GM18861 (cell line): Measurements from ENCODE around the gene OR9G1.
"Not testable (repeated sequence)": the region's sequence is repeated elsewhere in the genome, so short reads cannot be mapped to it uniquely, and the experiment has no call there.

Source experiments
- ATAC-seq: cut with Tn5 transposase; IDR thresholded peaks from one replicate; pipeline ENCODE4 v1.9.1; 2021; ENCODE audit not compliant: unreplicated experiment

Gene OR9G1, protein sequence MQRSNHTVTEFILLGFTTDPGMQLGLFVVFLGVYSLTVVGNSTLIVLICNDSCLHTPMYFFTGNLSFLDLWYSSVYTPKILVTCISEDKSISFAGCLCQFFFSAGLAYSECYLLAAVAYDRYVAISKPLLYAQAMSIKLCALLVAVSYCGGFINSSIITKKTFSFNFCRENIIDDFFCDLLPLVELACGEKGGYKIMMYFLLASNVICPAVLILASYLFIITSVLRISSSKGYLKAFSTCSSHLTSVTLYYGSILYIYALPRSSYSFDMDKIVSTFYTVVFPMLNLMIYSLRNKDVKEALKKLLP

DNA sequence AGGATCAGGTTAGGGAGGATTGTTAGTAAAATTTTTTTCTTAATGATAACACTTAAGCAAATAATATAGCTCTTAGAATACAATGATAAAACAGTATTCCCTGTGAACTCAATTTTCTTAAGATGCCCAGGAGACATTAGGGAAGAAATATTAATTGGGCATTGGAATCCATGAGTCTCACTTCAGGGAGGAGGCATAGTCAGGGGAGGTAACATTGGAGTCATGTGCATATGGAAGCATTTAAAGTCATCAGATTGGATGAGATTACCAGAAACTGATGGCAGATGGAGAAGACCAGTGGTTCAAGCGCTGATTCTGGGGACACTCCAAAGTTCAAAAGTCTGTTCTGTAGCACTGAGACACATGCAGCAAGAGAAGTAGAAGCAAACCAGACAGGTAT is at the start of gene OR9G1:
OR9G1 (plus strand) TSS at position 301 of the 400 bp plus-strand sequence. CDS start 1,293 bp downstream, outside the sequence.
- no peak for ATAC-seq

- no peak for ATAC-seq
Measured at GRCh38 chr11:56659755-56660154, 39.1 kb upstream of the OR9G1 start.

GRCh38 chr11:56663386-56663785 is 35.5 kb upstream of the OR9G1 start, which contains the start of gene OR5AR1:
OR5AR1 (plus strand) TSS chr11:56663686; CDS start chr11:56663686, 0 bp downstream.
- ATAC-seq, result no peak

DNA sequence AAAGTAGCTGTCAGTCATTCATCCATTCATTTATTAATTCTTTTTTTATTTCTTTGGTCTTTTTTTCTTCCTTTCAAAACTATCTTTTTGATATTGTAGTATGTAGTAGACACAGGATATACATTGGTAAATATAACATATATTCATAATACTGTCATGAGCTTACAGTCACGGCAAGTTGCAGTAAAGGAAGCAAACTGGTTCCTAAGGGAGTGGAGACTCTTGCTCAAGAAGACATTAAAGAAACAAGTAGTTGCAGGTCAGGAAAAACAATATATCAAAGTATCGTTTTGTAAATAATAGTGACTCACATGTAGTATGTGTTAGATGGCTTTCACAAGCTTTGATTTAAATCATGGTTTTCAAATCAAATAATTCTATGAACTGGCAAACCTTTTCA is 27.9 kb upstream of the OR9G1 start:
- no peak for ATAC-seq

- no peak for ATAC-seq
Measured at GRCh38 chr11:56688554-56689100, 10.3 kb upstream of the OR9G1 start.

DNA sequence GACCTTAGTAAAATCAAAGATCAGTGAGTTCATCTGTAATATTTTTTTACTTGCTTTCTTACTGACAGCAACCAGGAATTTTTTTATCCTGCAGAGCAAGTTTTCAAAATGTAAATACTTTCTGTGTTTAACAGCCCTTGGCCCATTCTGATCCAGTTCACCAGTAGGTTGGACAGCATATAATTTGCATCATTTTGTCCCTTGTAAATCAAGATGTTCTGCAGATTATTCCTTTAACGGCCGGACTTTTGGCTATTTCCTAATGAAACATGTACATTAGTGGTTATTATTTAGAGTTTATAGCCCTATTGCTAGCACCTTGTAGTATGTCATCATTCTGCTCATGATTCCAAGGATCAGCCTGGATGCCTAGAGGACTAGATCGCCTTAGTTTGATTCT is 7.7 kb upstream of the OR9G1 start:
- not testable (repeated sequence) for ATAC-seq

DNA sequence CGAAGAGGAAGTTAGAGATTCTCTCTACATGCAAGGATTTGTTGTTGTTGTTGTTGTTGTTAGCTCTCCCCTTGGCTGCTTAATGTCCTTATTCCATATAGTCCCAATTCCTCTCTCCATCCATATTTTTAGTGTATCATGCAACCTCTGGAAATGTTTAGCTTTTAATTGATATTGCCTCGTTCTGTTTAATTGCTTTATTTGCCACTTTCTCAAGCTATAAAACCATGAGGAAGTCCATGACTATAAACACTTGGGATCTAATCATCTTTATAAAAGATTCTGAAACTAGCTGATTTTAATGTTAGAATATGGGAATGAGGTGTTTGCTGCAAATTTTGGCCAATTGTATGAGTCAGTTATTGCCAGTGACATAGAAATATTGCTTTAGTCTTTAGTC is 5.5 kb upstream of the OR9G1 start:
- no peak for ATAC-seq

DNA sequence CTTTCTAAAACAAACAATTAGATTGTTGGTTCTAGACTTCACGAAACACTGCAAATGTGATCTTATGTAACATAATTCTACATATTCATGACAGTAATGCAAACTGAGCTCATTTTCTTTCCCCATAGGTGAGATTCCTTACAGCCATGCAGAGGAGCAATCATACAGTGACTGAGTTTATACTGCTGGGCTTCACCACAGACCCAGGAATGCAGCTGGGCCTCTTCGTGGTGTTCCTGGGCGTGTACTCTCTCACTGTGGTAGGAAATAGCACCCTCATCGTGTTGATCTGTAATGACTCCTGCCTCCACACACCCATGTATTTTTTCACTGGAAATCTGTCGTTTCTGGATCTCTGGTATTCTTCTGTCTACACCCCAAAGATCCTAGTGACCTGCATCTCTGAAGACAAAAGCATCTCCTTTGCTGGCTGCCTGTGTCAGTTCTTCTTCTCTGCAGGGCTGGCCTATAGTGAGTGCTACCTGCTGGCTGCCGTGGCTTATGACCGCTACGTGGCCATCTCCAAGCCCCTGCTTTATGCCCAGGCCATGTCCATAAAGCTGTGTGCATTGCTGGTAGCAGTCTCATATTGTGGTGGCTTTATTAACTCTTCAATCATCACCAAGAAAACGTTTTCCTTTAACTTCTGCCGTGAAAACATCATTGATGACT is 1.5 kb downstream of the OR9G1 start:
- ATAC-seq, result no peak

DNA sequence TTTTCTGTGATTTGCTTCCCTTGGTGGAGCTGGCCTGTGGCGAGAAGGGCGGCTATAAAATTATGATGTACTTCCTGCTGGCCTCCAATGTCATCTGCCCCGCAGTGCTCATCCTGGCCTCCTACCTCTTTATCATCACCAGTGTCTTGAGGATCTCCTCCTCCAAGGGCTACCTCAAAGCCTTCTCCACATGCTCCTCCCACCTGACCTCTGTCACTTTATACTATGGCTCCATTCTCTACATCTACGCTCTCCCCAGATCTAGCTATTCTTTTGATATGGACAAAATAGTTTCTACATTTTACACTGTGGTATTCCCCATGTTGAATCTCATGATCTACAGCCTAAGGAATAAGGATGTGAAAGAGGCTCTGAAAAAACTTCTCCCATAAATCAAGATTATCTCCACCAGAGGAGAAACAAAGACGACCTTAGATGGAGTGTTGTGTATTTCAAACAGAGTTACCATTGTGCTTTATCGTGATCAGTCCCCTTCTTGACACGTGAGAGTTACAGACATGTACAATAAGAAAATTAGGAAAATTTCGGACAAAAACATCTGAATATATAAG is 2.1 kb downstream of the OR9G1 start:
- no peak for ATAC-seq

- ATAC-seq, result no peak
Measured at GRCh38 chr11:56705784-56706396, 7.0 kb downstream of the OR9G1 start.

DNA sequence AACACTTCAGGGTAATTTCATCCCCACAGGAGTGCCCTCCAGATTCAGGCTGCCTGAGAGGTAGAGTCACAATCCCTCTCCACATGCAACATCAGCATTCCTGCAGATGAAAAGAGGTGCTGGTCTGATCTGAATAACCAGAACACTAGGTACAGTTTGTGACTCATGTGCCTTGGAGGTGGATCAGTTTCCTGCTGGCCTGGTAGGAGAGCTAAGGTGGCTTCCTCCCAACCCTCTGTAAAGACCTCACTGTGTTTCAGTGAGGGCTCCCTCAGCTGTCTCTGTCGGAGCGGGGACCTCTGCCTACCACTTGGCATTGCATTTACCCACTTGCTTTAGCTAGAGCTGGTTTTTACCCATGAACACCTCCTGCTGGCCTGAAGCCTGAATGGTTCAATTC is 7.6 kb downstream of the OR9G1 start:
- ATAC-seq, result no peak

- no peak for ATAC-seq
Measured at GRCh38 chr11:56714206-56714605, 15.3 kb downstream of the OR9G1 start.

DNA sequence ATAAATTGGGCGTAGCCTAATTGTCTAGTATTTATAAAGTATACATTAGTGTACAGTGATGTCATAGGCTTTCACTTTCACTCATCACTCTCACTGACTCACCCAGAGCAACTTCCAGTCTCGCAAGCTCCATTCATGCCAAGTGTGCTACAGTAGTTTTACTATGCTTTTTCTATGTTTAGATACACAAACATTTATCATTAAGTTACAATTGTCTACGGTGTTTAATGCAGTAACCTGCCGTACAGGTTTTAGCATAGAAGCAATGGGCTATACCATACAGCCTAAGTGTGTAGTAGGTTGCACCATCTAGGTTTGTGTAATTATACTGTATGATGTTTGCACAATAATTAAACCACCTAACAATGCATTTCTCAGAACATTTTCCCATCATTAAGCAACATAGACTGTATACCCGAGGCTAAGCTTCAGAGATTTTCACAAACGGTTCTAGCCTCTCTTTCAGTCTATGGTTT is 17.5 kb downstream of the OR9G1 start:
- ATAC-seq, result no peak

- no peak for ATAC-seq
Measured at GRCh38 chr11:56720513-56720912, 21.6 kb downstream of the OR9G1 start.

GRCh38 chr11:56740107-56740506 is 41.2 kb downstream of the OR9G1 start:
- no peak for ATAC-seq

DNA sequence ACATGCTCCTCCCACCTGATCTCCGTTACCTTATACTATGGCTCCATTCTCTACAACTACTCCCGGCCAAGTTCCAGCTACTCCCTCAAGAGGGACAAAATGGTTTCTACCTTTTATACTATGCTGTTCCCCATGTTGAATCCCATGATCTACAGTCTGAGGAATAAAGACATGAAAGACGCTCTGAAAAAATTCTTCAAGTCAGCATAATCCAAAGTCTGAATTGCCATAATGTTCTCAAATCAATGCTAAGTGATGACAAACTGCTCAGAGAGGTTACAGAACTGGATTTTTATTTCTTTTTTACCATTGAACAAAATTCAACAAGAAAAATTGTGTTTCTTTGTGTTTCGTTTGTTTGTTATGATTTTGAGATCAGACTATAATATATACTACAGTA is 42.0 kb downstream of the OR9G1 start:
- no peak for ATAC-seq

DNA sequence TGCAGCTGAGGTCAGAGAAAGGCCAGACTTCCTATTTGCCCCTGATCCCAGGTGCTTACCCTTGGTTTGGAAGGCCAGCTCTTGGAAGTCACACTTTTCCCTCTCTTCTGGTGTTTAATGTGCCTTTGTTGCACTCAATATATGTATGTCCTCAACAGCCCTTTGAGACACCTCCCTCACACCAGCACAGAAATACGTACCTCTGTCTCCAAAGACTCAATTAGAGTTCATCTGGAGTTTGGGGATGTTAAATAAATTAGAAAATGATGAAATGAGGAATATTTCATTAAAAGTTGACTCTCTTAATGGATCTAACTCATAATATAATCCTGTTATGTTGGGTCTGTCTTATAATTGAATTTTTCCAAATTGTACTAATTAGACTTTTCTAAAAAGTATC is 49.7 kb downstream of the OR9G1 start, which contains the start of gene OR9G4:
OR9G4 (minus strand) TSS at position 101 of the 400 bp plus-strand sequence. CDS start 4,931 bp downstream, outside the sequence.
- ATAC-seq, result no peak

DNA sequence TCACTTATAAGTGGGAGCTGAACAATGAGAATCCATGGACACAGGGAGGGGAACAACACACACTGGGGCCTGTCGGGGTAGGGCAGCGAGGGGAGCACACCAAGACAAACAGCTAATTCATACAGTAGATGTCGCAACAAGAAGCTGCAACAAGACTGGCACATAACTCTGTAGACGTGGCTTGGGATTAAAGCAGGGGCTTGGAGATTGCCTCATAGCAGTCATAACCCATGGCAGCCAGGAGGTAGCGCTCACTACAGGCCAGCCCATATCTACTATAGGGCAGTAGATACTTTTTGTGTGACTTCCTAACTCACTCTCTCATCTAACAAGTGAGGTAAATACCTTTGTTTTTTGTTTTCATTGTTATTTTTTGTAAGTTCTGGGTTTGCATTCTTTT is 51.3 kb downstream of the OR9G1 start:
- no peak for ATAC-seq

- ATAC-seq, result no peak
Measured at GRCh38 chr11:56751480-56751879, 52.6 kb downstream of the OR9G1 start.
